ENCODE results near the gene CORO7. TPM values are rescaled to one million over a fixed set of nuclear protein-coding genes. Genes with fewer than 3 reads are reported as not detected.
A peak's percentile ranks its signal among the peaks of the same experiment; 100 is the strongest.

The CORO7 gene
- total RNA-seq, 1 experiment from 2014 or later: 13.1 TPM

DNA sequence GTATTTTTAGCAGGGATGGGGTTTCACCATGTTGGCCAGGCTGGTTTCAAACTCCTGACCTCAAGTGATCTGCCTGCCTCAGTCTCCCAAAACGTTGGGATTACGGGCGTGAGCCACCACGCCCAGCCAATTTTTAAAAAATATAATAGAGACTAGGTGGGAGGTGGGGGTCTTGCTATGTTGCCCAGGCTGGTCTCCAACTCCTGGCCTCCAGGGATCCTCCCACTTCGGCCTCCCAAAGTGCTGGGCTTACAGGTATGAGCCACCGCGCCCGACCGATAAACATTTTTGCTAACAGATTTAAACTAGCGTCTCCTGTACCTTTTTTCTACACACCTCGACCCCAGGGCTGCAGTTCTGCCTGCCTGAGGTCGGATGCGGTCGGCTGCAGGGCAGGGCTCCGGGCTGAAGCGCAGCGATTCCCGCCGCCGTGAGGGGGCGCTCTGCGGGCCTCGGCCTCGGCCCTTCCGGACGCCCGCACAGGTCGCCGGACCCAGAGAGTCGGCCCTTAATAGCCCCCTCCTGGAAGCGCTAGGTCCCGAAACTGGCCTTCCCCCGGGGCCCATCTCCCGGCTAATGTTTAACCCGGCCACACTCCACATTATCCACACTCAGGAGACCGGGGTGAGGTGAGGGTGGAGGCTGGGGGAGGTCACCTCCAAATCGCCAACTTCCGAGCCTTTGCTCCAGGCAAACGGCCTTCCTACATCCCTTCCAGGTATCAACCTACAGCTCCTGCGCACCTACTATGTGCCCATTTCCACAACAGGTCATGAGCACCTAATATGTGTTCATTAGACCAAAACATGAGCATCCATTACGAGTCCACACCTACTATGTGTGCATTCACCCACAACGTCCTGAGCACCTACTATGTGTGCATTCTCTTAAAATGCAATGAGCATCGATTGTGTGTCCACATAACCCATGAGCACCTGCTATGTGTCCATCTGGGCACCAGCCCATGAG, 102.5 kb downstream of the CORO7 start:
- DNase-seq (ENCODE audit: extremely low read depth, low read depth): no peak

GRCh38 chr16:4309833-4310266, 106.5 kb downstream of the CORO7 start:
- peak; percentile 62 for DNase-seq (ENCODE audit: extremely low read depth, low read depth)

DNA sequence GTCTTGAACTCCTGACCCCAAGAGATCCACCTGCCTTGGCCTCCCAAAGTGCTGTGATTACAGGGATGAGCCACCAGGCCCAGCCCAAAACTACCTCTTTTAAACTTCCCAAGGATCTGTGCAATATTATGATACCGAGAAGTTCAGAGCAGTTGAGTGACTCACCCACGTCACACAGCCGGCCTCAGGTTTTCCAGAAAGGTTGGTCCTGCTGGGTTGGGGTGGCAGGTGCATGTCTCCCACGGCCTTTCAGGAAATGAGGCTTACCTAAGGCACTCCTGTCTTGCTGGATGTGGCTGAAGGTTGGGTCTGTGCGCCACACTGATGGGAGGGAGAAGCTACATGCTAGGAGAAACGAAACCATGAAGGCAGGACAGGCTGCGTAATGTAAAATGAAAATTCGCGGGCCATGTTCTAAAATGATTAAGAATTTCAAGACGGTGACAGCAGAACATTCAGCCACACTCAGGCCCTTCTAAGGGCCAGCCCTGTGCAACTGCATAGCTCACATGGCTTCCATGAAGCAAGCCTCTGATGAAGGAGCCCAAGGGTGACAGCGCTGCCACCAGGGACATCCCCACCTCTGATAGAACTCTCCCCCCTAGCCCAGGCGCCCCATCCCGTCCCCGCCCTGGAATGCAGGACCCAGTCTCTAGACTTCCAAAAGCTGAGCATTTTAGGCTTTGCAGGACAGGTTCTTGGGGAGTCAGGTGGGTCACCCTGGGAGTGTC, 107.1 kb downstream of the CORO7 start:
- DNase-seq (ENCODE audit: extremely low read depth, low read depth): no peak

GRCh38 chr16:4307215-4308037, 109.0 kb downstream of the CORO7 start:
- peak; percentile 93 for DNase-seq (ENCODE audit: extremely low read depth, low read depth)

- no peak for DNase-seq (ENCODE audit: extremely low read depth, low read depth)
These were observed 109.8 kb downstream of the CORO7 start for GRCh38 chr16:4306470-4307214.

Small RNAs within 50 kb of the gene (small RNA-seq; reads per million reads assigned to genes)
- gene AC012676.2: 0 reads per million in 2 experiments

Other genes with a start within 250 kb of the CORO7 start
- not detected in 2 replicates for gene SRL, start 174.5 kb downstream of the CORO7 start, total RNA-seq (2014; rRNA removed; shearing (Covaris generic))
- 21.1 and 22.0 TPM in 2 replicates for gene TFAP4, start 143.6 kb downstream of the CORO7 start, total RNA-seq (2014; rRNA removed; shearing (Covaris generic))
- gene GLIS2, start 100.5 kb downstream of the CORO7 start, total RNA-seq (2014; rRNA removed; shearing (Covaris generic)): 4.3 and 6.3 TPM in 2 replicates
- 65.7 and 80.6 TPM in 2 replicates for gene PAM16, start 65.3 kb downstream of the CORO7 start, total RNA-seq (2014; rRNA removed; shearing (Covaris generic))
- gene VASN, start 44.7 kb downstream of the CORO7 start, total RNA-seq (2014; rRNA removed; shearing (Covaris generic)): 5.1 and 7.2 TPM in 2 replicates
- gene DNAJA3, start 9.3 kb upstream of the CORO7 start, total RNA-seq (2014; rRNA removed; shearing (Covaris generic)): 210 and 214 TPM in 2 replicates
- gene NMRAL1, start 58.0 kb upstream of the CORO7 start, total RNA-seq (2014; rRNA removed; shearing (Covaris generic)): 47.9 and 50.7 TPM in 2 replicates
- 32.2 and 34.6 TPM in 2 replicates for gene HMOX2, start 59.8 kb upstream of the CORO7 start, total RNA-seq (2014; rRNA removed; shearing (Covaris generic))
- 4.7 and 5.3 TPM in 2 replicates for gene CDIP1, start 122.2 kb upstream of the CORO7 start, total RNA-seq (2014; rRNA removed; shearing (Covaris generic))
- not detected in 2 replicates for gene C16orf96, start 139.7 kb upstream of the CORO7 start, total RNA-seq (2014; rRNA removed; shearing (Covaris generic))
- 10.7 and 11.5 TPM in 2 replicates for gene UBALD1, start 198.3 kb upstream of the CORO7 start, total RNA-seq (2014; rRNA removed; shearing (Covaris generic))
- 13.6 and 15.3 TPM in 2 replicates for gene MGRN1, start 208.2 kb upstream of the CORO7 start, total RNA-seq (2014; rRNA removed; shearing (Covaris generic))